Stimulated activated naive CD8-positive, alpha-beta T cell treated with anti-CD3 and anti-CD28 coated beads, Interleukin-15, amount 100 ng/mL, for 72 hours (primary cell): ENCODE data around the gene FYN.

Source experiments
- ATAC-seq: fragments of 150-1000 bp; cut with Tn5 transposase; 2 replicates; pipeline ENCODE4 v1.10.0; 2021; ENCODE audit warnings: mild to moderate bottlenecking, moderate library complexity
- DNase-seq, 2 donors: peaks; one replicate each; pipeline ENCODE4 v3.0.0; 2021 to 2022
- H3K27ac Mint-ChIP-seq, 2 donors: one replicate each; pipeline ENCODE4 v1.8.0; 2022; ENCODE audit warnings: mild to moderate bottlenecking in 2 of 2, mixed read lengths in 2 of 2, moderate library complexity in 2 of 2
- H3K27me3 Mint-ChIP-seq: one replicate; pipeline ENCODE4 v1.8.0; 2022; ENCODE audit warnings: mixed read lengths
- H3K4me1 Mint-ChIP-seq: one replicate; pipeline ENCODE4 v1.8.0; 2022; ENCODE audit warnings: mild to moderate bottlenecking, mixed read lengths
- H3K4me3 Mint-ChIP-seq, 2 donors: one replicate each; pipeline ENCODE4 v1.8.0; 2022; ENCODE audit warnings: mild to moderate bottlenecking in 2 of 2, mixed read lengths in 2 of 2, moderate library complexity in 1 of 2
- H3K9me3 Mint-ChIP-seq, 2 donors: one replicate each; pipeline ENCODE4 v1.8.0; 2022; ENCODE audit warnings: mixed read lengths in 2 of 2

FYN gene

DNA sequence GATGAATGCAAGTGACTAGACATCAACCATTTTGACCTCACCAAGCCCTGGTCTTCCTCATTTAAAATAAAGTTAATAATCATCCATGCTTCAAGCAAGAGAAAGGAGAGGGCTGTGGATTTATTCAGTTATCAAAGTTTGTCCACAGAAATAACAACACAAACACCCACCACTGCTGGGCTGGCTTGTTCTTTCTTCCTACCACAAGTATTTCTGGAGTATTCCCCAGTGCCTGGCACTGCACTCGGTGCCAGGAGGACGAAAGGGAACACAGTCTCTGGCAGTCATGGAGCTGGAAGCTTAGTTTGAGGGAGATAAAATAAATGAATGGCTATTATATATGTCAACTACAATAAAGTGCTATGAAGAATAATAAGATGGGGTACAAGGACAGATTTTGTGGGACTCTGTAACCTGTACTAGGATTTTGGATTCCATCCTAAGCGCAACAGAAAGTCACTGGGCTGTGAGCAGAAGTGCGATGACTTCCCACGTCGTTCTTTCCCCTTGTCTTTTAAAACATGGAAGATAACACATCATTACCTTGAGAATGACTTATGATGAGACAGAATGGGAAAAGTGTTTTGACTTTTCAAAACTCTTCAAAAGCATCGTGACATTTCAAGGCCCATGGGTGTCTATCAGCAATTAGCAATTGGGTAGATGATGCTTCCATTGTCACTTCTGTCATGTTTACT, 193.1 kb downstream of the FYN start:
- peak overlapping the region; percentile 5 to 77 for H3K27ac Mint-ChIP-seq
- ATAC-seq: no peak
- DNase-seq: no peak
- H3K4me1 Mint-ChIP-seq: peaks cover 46% of the 10 kb centered on the region
- H3K27me3 Mint-ChIP-seq: no peaks in the 10 kb centered on the region
- no peak overlapping the region for H3K4me3 Mint-ChIP-seq
- H3K9me3 Mint-ChIP-seq: no peaks in the 10 kb centered on the region

DNA sequence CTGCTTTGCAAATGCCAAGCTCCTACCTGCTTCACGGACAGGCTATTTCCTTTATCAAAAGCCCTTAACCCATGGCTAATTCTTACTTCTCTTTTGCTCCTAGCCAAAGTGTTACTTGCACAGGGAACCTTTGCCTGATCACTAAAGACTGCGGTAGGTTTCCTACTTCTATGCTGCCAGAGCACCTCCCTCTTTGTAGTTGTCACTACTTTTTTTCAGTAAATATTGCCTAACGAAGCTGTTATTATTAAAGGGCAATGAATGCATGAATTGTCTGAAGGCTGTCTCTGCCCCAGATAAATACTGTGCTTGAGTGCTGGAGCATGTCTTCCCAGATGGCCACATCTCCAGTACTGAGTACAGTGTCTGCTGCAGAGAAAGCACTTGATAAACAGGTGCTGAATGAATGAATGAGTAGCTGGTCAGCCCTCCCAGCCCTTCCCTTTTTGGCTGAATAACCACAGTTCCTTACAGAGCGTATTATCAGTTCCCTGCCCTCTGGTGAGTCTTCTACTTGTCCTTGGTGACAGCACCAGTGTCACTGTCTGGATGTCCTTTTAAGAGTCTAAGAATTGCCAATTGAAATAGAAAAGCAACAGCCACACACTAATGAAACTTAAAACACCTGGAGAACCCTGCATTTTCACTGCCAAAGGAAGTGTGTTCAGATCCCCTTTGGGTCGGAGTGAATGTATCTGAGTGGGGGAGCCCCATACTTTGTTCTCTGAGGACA, 194.0 kb downstream of the FYN start:
- ATAC-seq (no peak), DNase-seq (no peak)
- Mint-ChIP-seq H3K4me1 (peaks cover 38% of the 10 kb centered on the region), H3K27ac (peak overlapping the region in 1 of 2 donors; percentile 90), H3K27me3 (no peaks in the 10 kb centered on the region), H3K9me3 (no peaks in the 10 kb centered on the region), H3K4me3 (no peak overlapping the region)

DNA sequence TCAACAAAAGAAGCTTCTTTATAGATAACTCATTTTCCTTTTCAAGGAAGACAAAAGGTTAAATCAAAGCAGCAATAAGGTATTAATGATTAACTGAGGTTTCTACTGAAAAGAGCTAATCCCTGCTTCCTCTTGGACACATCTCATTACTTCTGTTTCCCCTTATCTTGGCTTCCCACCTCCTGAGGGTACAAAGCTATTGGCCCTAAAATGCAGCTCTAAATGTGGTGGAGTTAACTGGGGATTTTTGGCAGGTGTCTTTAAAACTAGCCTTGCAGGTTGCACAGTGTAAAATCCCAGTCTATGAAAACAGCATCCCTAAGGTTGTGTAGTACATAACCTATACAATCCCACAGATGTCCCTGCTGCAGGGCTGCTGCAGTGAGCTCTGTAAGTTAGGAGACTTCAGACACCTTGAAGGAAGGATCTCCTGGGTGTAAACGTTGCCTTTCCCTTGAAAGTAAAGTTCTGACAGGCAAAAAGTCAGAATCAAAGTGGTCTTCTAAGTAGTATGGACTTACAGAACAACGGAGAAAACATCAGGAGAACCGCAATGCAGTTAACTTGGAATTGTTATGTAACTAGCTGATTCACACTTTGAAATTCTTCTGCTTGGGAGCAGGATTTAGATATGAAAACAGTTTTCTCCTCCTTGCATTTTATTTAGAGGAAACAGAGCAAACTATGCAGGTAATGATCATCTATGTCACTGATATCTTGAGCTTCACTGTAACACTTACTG, 195.8 kb downstream of the FYN start:
- peaks cover 30% of the 10 kb centered on the region for H3K4me1 Mint-ChIP-seq
- H3K27ac Mint-ChIP-seq: no peak overlapping the region
- ATAC-seq: no peak

DNA sequence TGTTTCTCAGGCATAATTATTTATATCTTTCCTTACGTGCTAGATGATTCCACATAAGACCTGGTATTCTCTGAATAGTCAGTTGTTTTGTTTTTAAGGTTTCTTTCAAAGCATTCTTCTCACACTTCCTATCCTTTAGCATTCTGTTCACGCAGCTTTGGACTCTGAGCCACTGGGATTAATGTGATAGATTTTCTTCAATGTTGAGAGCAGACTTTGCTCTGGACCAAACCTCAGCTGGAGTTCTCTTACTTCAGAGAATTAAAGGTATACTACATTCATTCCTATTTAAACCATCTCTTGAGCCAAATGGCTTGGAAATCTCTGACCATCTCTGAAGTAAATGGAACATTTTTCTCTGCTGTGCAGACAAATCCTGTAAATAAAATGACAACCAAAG, 196.9 kb downstream of the FYN start:
- Mint-ChIP-seq H3K27me3 (no peaks in the 10 kb centered on the region), H3K4me3 (no peak overlapping the region), H3K4me1 (peaks cover 22% of the 10 kb centered on the region), H3K27ac (peak overlapping the region in 1 of 2 donors; percentile 48), H3K9me3 (no peaks in the 10 kb centered on the region)
- ATAC-seq (no peak), DNase-seq (no peak)

More for the DNA sequence above, 195.8 kb downstream of the FYN start:
- DNase-seq: no peak
- Mint-ChIP-seq H3K9me3 (no peaks in the 10 kb centered on the region), H3K4me3 (no peak overlapping the region), H3K27me3 (no peaks in the 10 kb centered on the region)

DNA sequence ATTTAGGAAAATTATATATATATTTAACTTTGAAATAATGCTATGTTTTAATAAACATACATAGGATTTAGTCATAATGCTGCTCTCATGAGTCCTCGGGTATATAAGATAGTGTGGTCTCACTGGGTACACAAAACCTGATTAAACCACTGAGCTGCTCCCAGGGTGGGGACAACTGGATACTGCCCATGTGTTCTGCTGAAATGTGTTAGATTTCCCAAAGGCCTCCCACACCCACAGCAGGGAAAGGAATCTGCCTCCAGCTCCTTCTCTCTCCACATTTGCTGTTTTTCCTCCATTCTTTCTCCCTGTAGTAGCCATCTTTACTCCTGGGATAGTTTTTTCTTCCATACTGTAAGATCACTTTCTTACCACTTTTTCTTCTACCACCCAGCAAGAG, 198.4 kb downstream of the FYN start:
- H3K27ac Mint-ChIP-seq: peak overlapping the region in 1 of 2 donors; percentile 22
- ATAC-seq (no peak), DNase-seq (no peak)
- no peaks in the 10 kb centered on the region for H3K27me3 Mint-ChIP-seq
- peaks cover 22% of the 10 kb centered on the region for H3K4me1 Mint-ChIP-seq
- H3K4me3 Mint-ChIP-seq: no peak overlapping the region
- no peaks in the 10 kb centered on the region for H3K9me3 Mint-ChIP-seq

DNA sequence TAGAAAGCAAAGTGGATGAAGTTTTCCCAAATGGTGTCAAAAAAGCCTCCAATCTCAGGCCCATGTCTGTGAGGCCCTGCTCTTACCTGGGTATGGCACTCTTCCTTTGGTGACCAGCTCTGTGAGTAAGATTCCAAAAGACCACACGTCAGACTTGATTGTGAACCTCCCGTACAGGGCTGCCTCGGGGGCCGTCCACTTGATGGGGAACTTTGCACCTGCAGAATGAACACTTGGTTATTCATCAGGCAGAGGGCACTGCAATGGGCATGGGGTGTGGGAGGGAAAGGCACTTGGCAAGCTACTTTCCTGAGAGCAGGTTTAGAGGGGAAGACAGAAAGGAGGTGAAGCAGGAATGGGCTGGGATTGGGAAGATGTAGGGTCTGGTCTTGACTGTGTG, 198.8 kb downstream of the FYN start:
- no peaks in the 10 kb centered on the region for H3K27me3 Mint-ChIP-seq
- ATAC-seq (no peak), DNase-seq (no peak)
- H3K4me1 Mint-ChIP-seq: peaks cover 20% of the 10 kb centered on the region
- H3K9me3 Mint-ChIP-seq: no peaks in the 10 kb centered on the region
- no peak overlapping the region for H3K4me3 Mint-ChIP-seq
- H3K27ac Mint-ChIP-seq: peak overlapping the region; percentile 14 to 71

DNA sequence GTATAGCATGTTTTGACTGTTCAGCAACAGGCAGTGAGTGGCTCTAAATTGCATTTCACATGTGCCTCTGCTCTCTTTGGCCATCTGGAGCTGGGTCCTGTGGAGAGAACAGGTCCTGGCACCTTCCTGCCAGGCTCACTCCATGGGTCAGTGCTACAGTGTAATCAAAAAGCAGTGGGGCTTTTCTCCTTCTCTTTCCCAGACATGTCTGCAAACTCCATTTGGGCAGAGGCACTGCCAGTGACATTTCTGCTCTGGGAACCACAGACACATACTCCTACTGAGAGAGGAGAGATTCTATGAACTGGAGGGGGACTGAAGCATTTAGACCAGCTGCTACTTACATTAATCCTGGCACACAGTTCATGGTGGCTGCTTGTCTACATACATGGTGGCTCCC, 199.3 kb downstream of the FYN start:
- DNase-seq (no peak), ATAC-seq (no peak)
- Mint-ChIP-seq H3K27me3 (no peaks in the 10 kb centered on the region), H3K4me1 (peaks cover 16% of the 10 kb centered on the region), H3K9me3 (no peaks in the 10 kb centered on the region), H3K27ac (no peak overlapping the region), H3K4me3 (no peak overlapping the region)

DNA sequence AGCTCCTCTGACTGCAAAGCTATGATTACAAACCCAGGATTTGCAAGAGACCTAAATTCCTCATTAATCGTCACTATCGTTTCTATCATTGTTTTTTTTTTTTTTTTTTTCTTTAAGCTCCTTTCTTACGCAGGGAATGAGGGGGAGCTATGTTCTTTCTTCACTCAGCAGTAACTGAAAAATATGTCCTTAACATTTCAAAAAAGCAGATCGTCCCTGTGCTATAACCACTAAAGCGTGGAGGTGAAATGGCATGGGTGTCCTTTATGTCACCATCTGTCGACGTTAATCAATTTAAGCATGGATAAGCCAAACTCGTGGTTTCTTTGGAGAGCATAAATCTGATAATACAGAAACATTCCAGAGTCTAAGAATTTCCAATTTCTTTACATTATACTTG, 199.7 kb downstream of the FYN start:
- Mint-ChIP-seq H3K27ac (no peak overlapping the region), H3K27me3 (no peaks in the 10 kb centered on the region)

DNA sequence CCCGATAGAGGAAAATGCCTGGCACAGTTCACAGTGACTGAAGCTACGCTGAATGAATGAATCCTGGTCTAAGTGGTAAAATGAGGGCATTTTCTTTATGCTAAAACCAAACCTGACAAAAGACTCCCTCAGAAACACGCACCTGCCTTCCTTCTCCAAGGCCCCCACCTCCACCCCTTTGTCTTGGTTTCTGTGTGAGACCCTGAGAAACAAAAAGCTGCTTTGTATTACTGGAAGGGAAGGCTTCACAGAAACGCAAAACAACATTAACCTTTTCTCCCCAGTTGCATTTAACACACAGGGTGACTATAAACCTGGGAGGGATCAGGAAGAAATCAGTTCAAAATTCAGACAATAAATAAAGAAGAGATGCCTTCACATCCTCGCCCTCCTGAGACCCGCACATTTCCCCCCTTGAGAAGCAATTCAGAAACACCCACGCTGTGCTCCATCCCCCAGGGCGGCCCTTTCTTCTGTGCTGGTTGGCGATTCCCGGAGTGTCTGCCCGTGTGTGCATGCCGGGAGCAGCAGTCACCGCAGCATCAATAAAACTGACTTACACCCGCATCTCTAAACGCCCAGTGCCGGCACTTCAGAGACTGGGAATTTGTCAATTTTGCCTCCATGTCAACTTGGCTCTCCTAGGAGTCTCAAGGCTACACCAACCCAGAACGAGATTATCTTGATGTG, 200.3 kb downstream of the FYN start:
- H3K4me1 Mint-ChIP-seq: peaks cover 9% of the 10 kb centered on the region
- H3K27ac Mint-ChIP-seq: peak overlapping the region in 1 of 2 donors; percentile 83
- no peak overlapping the region for H3K4me3 Mint-ChIP-seq

More for the DNA sequence above, 199.7 kb downstream of the FYN start:
- no peak overlapping the region for H3K4me3 Mint-ChIP-seq
- H3K4me1 Mint-ChIP-seq: peaks cover 11% of the 10 kb centered on the region
- ATAC-seq (no peak), DNase-seq (no peak)
- H3K9me3 Mint-ChIP-seq: no peaks in the 10 kb centered on the region

DNA sequence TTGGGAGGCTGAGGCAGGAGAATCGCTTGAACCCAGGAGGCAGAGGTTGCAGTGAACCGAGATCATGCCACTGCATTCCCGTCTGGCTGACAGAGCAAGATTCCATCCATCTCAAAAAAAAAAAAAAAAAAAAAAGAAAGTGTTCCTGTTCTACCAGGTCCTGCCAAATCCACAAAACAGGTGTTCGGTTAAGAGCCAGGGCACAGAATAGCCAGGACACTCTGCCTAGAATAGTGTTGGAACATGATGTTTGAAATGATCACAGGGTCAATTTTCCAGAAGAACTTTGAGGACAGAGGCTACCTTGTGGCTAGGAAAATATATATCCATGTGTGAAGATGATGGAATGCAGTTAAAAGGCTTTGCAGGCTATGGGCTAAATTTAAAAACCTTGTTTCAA, 203.9 kb downstream of the FYN start:
- H3K27me3 Mint-ChIP-seq: no peaks in the 10 kb centered on the region
- ATAC-seq (no peak), DNase-seq (no peak)
- peak overlapping the region in 1 of 2 donors; percentile 71 for H3K27ac Mint-ChIP-seq
- H3K4me3 Mint-ChIP-seq: no peak overlapping the region
- no peaks in the 10 kb centered on the region for H3K9me3 Mint-ChIP-seq
- peaks cover 9% of the 10 kb centered on the region for H3K4me1 Mint-ChIP-seq

More for the DNA sequence above, 200.3 kb downstream of the FYN start:
- no peaks in the 10 kb centered on the region for H3K27me3 Mint-ChIP-seq
- DNase-seq (no peak), ATAC-seq (no peak)
- H3K9me3 Mint-ChIP-seq: no peaks in the 10 kb centered on the region

DNA sequence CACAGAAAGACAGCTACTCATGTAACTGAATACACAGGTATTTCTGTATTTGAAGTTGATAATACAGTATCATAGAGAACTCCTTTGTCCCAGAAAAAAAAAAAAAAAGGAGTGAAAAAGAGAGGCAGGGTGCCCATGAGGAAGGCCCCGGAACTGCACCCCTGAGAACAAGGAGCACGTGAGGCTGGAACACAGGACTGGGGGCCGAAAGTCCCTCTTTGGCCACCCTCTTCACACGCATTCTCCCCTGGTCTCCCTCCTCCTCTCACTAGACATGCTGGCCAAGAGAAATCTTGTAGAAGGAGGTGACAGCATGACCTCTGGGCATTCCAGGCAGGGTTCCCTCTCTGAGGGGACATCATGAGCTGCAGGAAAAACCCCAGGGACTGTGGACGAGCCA, 204.8 kb downstream of the FYN start:
- Mint-ChIP-seq H3K9me3 (no peaks in the 10 kb centered on the region), H3K27me3 (no peaks in the 10 kb centered on the region), H3K4me1 (peaks cover 9% of the 10 kb centered on the region), H3K4me3 (no peak overlapping the region), H3K27ac (peak overlapping the region; percentile 31 to 50)
- DNase-seq (no peak), ATAC-seq (no peak)

DNA sequence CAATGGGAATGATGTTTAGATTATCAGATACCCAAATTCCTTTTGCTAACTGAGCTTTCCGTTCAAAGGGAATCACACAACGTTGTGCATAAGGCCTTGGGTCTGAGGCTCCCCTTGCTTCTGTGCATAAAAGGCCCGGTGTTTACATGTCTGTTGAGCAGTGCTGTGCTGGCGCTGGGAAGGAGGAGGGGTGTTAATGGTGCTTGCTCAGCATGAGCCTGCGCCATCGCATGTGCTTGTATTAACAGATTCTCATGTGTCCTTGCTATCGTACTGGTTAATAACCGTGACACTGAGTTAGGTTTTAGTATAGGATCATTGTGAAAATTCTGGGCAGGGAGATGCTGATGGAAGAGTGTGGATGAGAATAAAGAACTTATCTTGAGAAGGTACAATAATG, 205.3 kb downstream of the FYN start:
- no peak for ATAC-seq
- no peak overlapping the region for H3K27ac Mint-ChIP-seq
- peaks cover 9% of the 10 kb centered on the region for H3K4me1 Mint-ChIP-seq

DNA sequence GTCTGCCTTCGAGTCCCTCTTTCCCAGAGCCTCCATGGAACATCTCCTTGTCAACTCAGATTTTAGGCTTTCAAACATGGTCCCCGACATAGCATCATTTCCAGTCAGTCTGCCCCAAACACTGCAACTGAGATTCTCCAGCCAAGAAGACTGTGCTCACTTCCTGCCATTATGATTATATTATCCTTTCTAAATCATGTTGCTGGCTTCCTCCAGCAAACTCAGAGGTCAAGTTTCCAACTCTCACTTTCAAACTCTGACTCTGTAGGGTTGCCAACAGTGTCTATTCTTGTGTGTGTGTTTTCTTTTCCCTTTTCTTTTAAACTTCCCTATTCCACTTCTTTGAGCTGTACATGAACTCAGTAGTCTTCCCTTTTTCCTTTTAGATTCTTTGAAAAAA, 206.4 kb downstream of the FYN start:
- peak overlapping the region; percentile 5 to 31 for H3K27ac Mint-ChIP-seq
- no peaks in the 10 kb centered on the region for H3K9me3 Mint-ChIP-seq
- no peak overlapping the region for H3K4me3 Mint-ChIP-seq
- no peak for ATAC-seq
- H3K4me1 Mint-ChIP-seq: peaks cover 9% of the 10 kb centered on the region
- no peaks in the 10 kb centered on the region for H3K27me3 Mint-ChIP-seq
- DNase-seq: no peak

More for the DNA sequence above, 205.3 kb downstream of the FYN start:
- H3K9me3 Mint-ChIP-seq: no peaks in the 10 kb centered on the region
- no peak for DNase-seq
- no peak overlapping the region for H3K4me3 Mint-ChIP-seq
- H3K27me3 Mint-ChIP-seq: no peaks in the 10 kb centered on the region

DNA sequence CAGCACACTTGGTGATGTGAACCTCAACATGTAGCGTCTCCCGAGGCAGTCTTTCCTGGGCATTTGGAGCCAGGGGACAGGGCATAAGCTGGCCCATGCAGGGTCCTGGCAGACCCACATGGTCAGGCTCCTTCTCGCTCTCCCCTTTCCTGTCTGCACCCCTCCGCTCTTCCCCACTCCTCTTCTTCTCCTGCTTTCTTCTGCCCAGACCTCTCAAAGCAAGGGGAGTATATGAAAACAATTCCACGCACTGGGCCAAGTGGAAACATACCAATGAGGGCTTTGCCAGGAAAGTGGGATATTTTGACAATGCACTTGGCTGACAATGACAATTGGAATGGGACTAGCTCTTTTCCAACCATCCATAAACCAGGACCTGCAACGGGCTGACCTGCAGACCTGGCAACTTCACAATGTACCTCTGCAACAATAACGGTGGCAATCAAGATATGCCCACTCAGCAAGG, 208.7 kb downstream of the FYN start:
- peak overlapping the region; percentile 90 to 98 for H3K27ac Mint-ChIP-seq

More for the DNA sequence above, 208.7 kb downstream of the FYN start:
- Mint-ChIP-seq H3K9me3 (no peaks in the 10 kb centered on the region), H3K4me1 (no peaks in the 10 kb centered on the region), H3K4me3 (no peak overlapping the region), H3K27me3 (no peaks in the 10 kb centered on the region)
- DNase-seq: no peak
- no peak for ATAC-seq
